WTC11 (cell line): Measurements from ENCODE around the gene HEPACAM.

Experiments
- CTCF ChIP-seq: fragments of 200-600 bp; IDR thresholded peaks from 2 replicates; pipeline ENCODE4 v1.8.0; 2022; ENCODE audit warnings: antibody characterized with exemption
- ELF4 ChIP-seq: sonication (generic); formaldehyde crosslinking; IDR thresholded peaks from 2 replicates; pipeline ENCODE4 v1.8.1; 2022; ENCODE audit warnings: low read depth, mild to moderate bottlenecking, moderate library complexity, missing genetic modification reagents
- ESRRA ChIP-seq: sonication (generic); formaldehyde crosslinking; IDR thresholded peaks from 2 replicates; pipeline ENCODE4 v1.8.1; 2022; ENCODE audit warnings: mild to moderate bottlenecking, missing genetic modification reagents, borderline replicate concordance
- GTF2I ChIP-seq: fragments of 250-450 bp; sonication (Bioruptor Pico); conservative IDR thresholded peaks from 2 replicates; pipeline ENCODE4 v1.4.0; 2021; ENCODE audit warnings: mild to moderate bottlenecking
- JAZF1 ChIP-seq: fragments of 250-450 bp; sonication (Bioruptor Pico); IDR thresholded peaks from 2 replicates; pipeline ENCODE4 v1.9.0; 2021; ENCODE audit warnings: moderate library complexity, mild to moderate bottlenecking, inconsistent platforms
- MAX ChIP-seq: sonication (generic); formaldehyde crosslinking; IDR thresholded peaks from 2 replicates; pipeline ENCODE4 v1.8.0; 2022; ENCODE audit warnings: mild to moderate bottlenecking, missing genetic modification reagents
- NFE2L1 ChIP-seq: sonication (generic); formaldehyde crosslinking; IDR thresholded peaks from 2 replicates; pipeline ENCODE4 v1.8.1; 2023; ENCODE audit warnings: missing genetic modification reagents
- SP1 ChIP-seq: sonication (generic); formaldehyde crosslinking; conservative IDR thresholded peaks from 2 replicates; pipeline ENCODE4 v1.8.1; 2022; ENCODE audit warnings: missing genetic modification reagents
- TEAD4 ChIP-seq: sonication (generic); formaldehyde crosslinking; IDR thresholded peaks from 2 replicates; pipeline ENCODE4 v1.8.0; 2022; ENCODE audit warnings: mild to moderate bottlenecking, missing genetic modification reagents
- ZBTB21 ChIP-seq: sonication (generic); formaldehyde crosslinking; IDR thresholded peaks from 2 replicates; pipeline ENCODE4 v1.8.1; 2023; ENCODE audit warnings: mild to moderate bottlenecking, missing genetic modification reagents, borderline replicate concordance
- ZNF512 ChIP-seq: sonication (generic); formaldehyde crosslinking; IDR thresholded peaks from 2 replicates; pipeline ENCODE4 v1.8.1; 2022; ENCODE audit warnings: missing genetic modification reagents, borderline replicate concordance

- TF ChIP-seq MAX (CRISPR knock-in tag) (no peak), CTCF (no peak), NFE2L1 (CRISPR knock-in tag) (no peak), SP1 (no peak), JAZF1 (CRISPR knock-in tag) (no peak), ELF4 (CRISPR knock-in tag) (no peak), ZNF512 (CRISPR knock-in tag) (no peak), ESRRA (CRISPR knock-in tag) (no peak), TEAD4 (CRISPR knock-in tag) (no peak), ZBTB21 (CRISPR knock-in tag) (no peak), GTF2I (CRISPR knock-in tag) (no peak)
These were observed 41.2 kb upstream of the HEPACAM start for GRCh38 chr11:124977006-124977405.
